B cell (primary cell): ENCODE results near the gene ST6GALNAC3.

Source experiments
- EZH2 ChIP-seq: IDR thresholded peaks from 2 replicates; pipeline ENCODE4 v1.6.1; 2012; ENCODE audit warnings: borderline replicate concordance, low read depth, mild to moderate bottlenecking, moderate library complexity, low read length; ENCODE audit not compliant: insufficient read depth, poor library complexity, severe bottlenecking
- TF ChIP-seq, protein P1 (sequence below): fragments of 200-600 bp; IDR thresholded peaks from one replicate; pipeline ENCODE4 v1.8.0; 2022; ENCODE audit warnings: antibody characterized with exemption, mild to moderate bottlenecking

GRCh38 chr1:76059451-76059850 is 15.1 kb upstream of the ST6GALNAC3 start:
- TF ChIP-seq EZH2: no peak
- TF ChIP-seq, protein P1, sequence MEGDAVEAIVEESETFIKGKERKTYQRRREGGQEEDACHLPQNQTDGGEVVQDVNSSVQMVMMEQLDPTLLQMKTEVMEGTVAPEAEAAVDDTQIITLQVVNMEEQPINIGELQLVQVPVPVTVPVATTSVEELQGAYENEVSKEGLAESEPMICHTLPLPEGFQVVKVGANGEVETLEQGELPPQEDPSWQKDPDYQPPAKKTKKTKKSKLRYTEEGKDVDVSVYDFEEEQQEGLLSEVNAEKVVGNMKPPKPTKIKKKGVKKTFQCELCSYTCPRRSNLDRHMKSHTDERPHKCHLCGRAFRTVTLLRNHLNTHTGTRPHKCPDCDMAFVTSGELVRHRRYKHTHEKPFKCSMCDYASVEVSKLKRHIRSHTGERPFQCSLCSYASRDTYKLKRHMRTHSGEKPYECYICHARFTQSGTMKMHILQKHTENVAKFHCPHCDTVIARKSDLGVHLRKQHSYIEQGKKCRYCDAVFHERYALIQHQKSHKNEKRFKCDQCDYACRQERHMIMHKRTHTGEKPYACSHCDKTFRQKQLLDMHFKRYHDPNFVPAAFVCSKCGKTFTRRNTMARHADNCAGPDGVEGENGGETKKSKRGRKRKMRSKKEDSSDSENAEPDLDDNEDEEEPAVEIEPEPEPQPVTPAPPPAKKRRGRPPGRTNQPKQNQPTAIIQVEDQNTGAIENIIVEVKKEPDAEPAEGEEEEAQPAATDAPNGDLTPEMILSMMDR: no peak
